Measurements from ENCODE around the gene CNOT4. TPM values are rescaled to one million over a fixed set of nuclear protein-coding genes. Genes with fewer than 3 reads are reported as not detected.

The CNOT4 gene
- total RNA-seq = 8.4 and 9.4 TPM in 2 replicates

GRCh38 chr7:135509839-135510591, at the start of gene CNOT4:
CNOT4 (minus strand) TSS chr7:135510102; CDS start chr7:135438331, 71,771 bp downstream.

DNA sequence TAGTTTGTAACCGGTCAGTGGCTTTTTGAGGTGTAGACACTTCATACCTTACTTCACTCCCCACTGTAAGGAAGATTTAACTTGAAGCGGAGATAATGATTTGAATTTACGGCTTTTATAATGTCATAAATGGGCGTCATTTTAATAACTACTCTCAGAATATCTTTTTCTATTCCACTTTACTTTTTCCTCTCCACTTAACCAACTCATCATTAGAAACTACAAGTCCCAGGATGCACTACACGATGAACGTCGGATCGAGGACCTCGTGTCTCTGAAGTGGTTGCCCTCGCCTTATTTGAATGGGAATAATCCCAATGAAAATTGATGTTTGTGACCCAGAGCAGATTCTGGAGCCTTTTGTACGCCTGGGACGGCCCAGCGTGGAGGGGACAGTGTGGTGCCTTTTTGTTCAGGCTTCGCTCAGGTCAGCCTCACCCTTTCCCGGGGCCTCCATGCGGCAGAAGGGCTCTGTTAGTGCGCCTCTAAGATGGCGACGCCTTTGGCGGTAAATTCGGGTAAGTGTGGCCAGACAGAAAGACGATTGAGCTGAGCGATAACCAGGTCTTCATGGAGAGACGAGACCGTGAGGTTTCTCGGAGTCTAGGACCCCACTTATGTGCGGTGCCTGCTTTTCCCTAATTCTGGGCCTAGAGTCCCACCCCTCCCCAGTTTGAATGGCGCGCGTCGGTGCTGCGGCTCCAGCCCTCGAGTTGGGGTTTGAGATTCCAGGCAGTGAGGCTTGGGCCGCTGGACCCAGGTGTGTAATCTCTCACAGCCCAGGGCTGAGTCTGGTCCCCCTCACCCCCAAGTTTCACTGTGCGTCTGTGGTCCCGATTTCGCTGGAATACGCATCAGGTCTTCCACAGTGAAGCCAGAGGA, 47.8 kb upstream of the CNOT4 start, which contains the start of gene NUP205:
TSS of gene NUP205 (plus strand) at position 463 of the 882 bp plus-strand sequence. CDS start at position 491, 28 bp downstream.

Other genes starting within 250 kb of the CNOT4 start
- 23.0 and 26.2 TPM in 2 replicates for gene NUP205, start 47.8 kb upstream of the CNOT4 start, total RNA-seq
- 13.1 and 14.3 TPM in 2 replicates for gene STMP1, start 152.4 kb upstream of the CNOT4 start, total RNA-seq
- gene SLC13A4, start 218.1 kb upstream of the CNOT4 start, total RNA-seq = 0.18 TPM in 1 of 2 replicates, not detected in the other
- 2.3 and 5.5 TPM in 2 replicates for gene FAM180A, start 238.7 kb upstream of the CNOT4 start, total RNA-seq